Kidney epithelial cell (primary cell): ENCODE data around the gene KLC4. TPM values are rescaled to one million over a fixed set of nuclear protein-coding genes. Genes with fewer than 3 reads are reported as not detected.
A peak's percentile ranks its signal among the peaks of the same experiment; 100 is the strongest.

ENCODE experiments used
- DNase-seq: peaks from one replicate; pipeline ENCODE4 v3.0.0-alpha.2; 2010; ENCODE audit warnings: low read depth
- H3K27me3 ChIP-seq: 2 replicates; pipeline ENCODE4 v1.6.0; 2011; ENCODE audit warnings: low read length; ENCODE audit not compliant: control insufficient read depth, insufficient read depth
- H3K36me3 ChIP-seq: 2 replicates; pipeline ENCODE4 v1.5.1; 2011; ENCODE audit warnings: low read length; ENCODE audit not compliant: control insufficient read depth, insufficient read depth
- H3K4me3 ChIP-seq: 2 replicates; pipeline ENCODE4 v1.5.1; 2011; ENCODE audit warnings: low read depth, mild to moderate bottlenecking, control low read depth, low read length
- CTCF ChIP-seq: IDR thresholded peaks from 2 replicates; pipeline ENCODE4 v1.5.1; 2011; ENCODE audit warnings: mild to moderate bottlenecking, moderate library complexity, low read length, control low read depth, inconsistent platforms; ENCODE audit not compliant: insufficient read depth, poor library complexity, severe bottlenecking
- total RNA-seq: library from RNA; depleted of rRNA; stranded (reverse); fragments of >200 nt; gene quantifications from 2 replicates; pipeline ENCODE4 v1.2.3, GENCODE V29; 2015

The KLC4 gene
- total RNA-seq, 1 donor from 2014 or later, result 21.6 TPM

GRCh38 chr6:43050981-43051380 is 8.4 kb upstream of the KLC4 start:
- H3K36me3 ChIP-seq, result peaks cover 4% of the 10 kb centered on the region
- H3K4me3 ChIP-seq, result no peak overlapping the region
- TF ChIP-seq CTCF, result no peak
- DNase-seq, result no peak
- H3K27me3 ChIP-seq, result no peaks in the 10 kb centered on the region

GRCh38 chr6:43052225-43052841 is 7.1 kb upstream of the KLC4 start:
- no peak for DNase-seq
- Histone ChIP-seq H3K4me3 (peak overlapping the region; percentile 62), H3K36me3 (peaks cover 4% of the 10 kb centered on the region), H3K27me3 (no peaks in the 10 kb centered on the region)
- TF ChIP-seq CTCF, result no peak

GRCh38 chr6:43052842-43053544 is 6.4 kb upstream of the KLC4 start:
- no peak for DNase-seq
- TF ChIP-seq CTCF, result no peak
- peaks cover 4% of the 10 kb centered on the region for H3K36me3 ChIP-seq

GRCh38 chr6:43053545-43054205 is 5.8 kb upstream of the KLC4 start, which contains the start of gene CUL7:
Gene CUL7, minus strand, starts transcription at chr6:43053851. Its CDS starts 1,063 bp downstream, at chr6:43052788.
- peak; percentile 84 for DNase-seq
- TF ChIP-seq CTCF, result no peak
- Histone ChIP-seq H3K27me3 (no peaks in the 10 kb centered on the region), H3K4me3 (peak within 1 kb of the TSS; percentile 62), H3K36me3 (peaks cover 2% of the 10 kb centered on the region)

More at GRCh38 chr6:43052842-43053544, 6.4 kb upstream of the KLC4 start:
- H3K27me3 ChIP-seq, result no peaks in the 10 kb centered on the region
- H3K4me3 ChIP-seq, result peak overlapping the region; percentile 62

GRCh38 chr6:43054206-43054943 is 5.1 kb upstream of the KLC4 start:
- no peak for TF ChIP-seq CTCF
- DNase-seq, result no peak
- no peaks in the 10 kb centered on the region for H3K27me3 ChIP-seq
- peak overlapping the region; percentile 62 for H3K4me3 ChIP-seq
- H3K36me3 ChIP-seq, result peaks cover 2% of the 10 kb centered on the region
